CD14-positive monocyte (primary cell): ENCODE data around the gene EEFSEC. TPM values are rescaled to one million over a fixed set of nuclear protein-coding genes. Genes with fewer than 3 reads are reported as not detected.

Experiments
- DNase-seq, 3 donors: peaks; one replicate each; pipeline ENCODE4 v3.0.0-alpha.2; 2011 to 2022
- H2AFZ ChIP-seq: 2 replicates; pipeline ENCODE4 v1.6.0; 2012; ENCODE audit warnings: mild to moderate bottlenecking, low read depth, low read length, inconsistent platforms; ENCODE audit not compliant: insufficient read depth, poor library complexity, severe bottlenecking
- H3K27ac ChIP-seq, 2 donors: 1 replicate in 1 of 2; 2 replicates in 1 of 2; pipeline ENCODE4 v1.5.1; 2012 to 2013; ENCODE audit warnings: low read length in 2 of 2, control low read depth in 1 of 2, inconsistent platforms in 1 of 2, low read depth in 1 of 2, mild to moderate bottlenecking in 1 of 2
- H3K27me3 ChIP-seq, 2 donors: one replicate each; pipeline versions ENCODE4 v1.6.0 to v1.6.1; 2011 to 2013; ENCODE audit warnings: low read length in 2 of 2; ENCODE audit not compliant: control insufficient read depth in 2 of 2, insufficient read depth in 2 of 2
- H3K36me3 ChIP-seq, 2 donors: replicated peaks in 1 of 2; 1 replicate in 1 of 2; 2 replicates in 1 of 2; pipeline versions ENCODE4 v1.5.1 to v1.6.1; 2012 to 2013; ENCODE audit warnings: low read length in 2 of 2, control low read depth in 1 of 2, inconsistent platforms in 1 of 2, mild to moderate bottlenecking in 1 of 2; ENCODE audit not compliant: insufficient read depth in 2 of 2, control insufficient read depth in 1 of 2
- H3K4me1 ChIP-seq, 2 donors: 1 replicate in 1 of 2; 2 replicates in 1 of 2; pipeline versions ENCODE4 v1.5.1 to v1.6.1; 2012 to 2013; ENCODE audit warnings: low read length in 2 of 2, control low read depth in 1 of 2, inconsistent platforms in 1 of 2, mild to moderate bottlenecking in 1 of 2, moderate library complexity in 1 of 2; ENCODE audit not compliant: insufficient read depth in 2 of 2, control insufficient read depth in 1 of 2
- H3K4me2 ChIP-seq: replicated peaks from 2 replicates; pipeline ENCODE3; 2012; ENCODE audit warnings: low read length, moderate library complexity, mild to moderate bottlenecking; ENCODE audit not compliant: poor library complexity, severe bottlenecking; ENCODE audit errors: extremely low read depth
- H3K4me3 ChIP-seq, 3 experiments: fragments of 200-600 bp in 1 of 3; sonication (generic) in 1 of 3; replicated peaks in 1 of 3; 1 replicate in 2 of 3; 2 replicates in 1 of 3; pipeline ENCODE4 v1.5.1; 2011 to 2013; ENCODE audit warnings: low read length in 3 of 3, mild to moderate bottlenecking in 3 of 3, control low read depth in 2 of 3, low read depth in 2 of 3, inconsistent platforms in 1 of 3, moderate library complexity in 1 of 3
- H3K79me2 ChIP-seq: 2 replicates; pipeline ENCODE4 v1.6.0; 2012; ENCODE audit warnings: mild to moderate bottlenecking, control low read depth, inconsistent platforms, low read length, moderate library complexity; ENCODE audit not compliant: insufficient read depth
- H3K9ac ChIP-seq: 2 replicates; pipeline ENCODE4 v1.6.0; 2017; ENCODE audit warnings: low read length, mild to moderate bottlenecking; ENCODE audit not compliant: insufficient read depth, poor library complexity, severe bottlenecking
- H3K9me3 ChIP-seq, 2 donors: replicated peaks in 1 of 2; 1 replicate in 1 of 2; 2 replicates in 1 of 2; pipeline versions ENCODE4 v1.5.1 to v1.6.1; 2012 to 2013; ENCODE audit warnings: low read length in 2 of 2, control low read depth in 1 of 2; ENCODE audit not compliant: control insufficient read depth in 1 of 2, insufficient read depth in 1 of 2
- H4K20me1 ChIP-seq: 2 replicates; pipeline ENCODE4 v1.6.0; 2012; ENCODE audit warnings: mild to moderate bottlenecking, low read length, control low read depth, moderate library complexity; ENCODE audit not compliant: insufficient read depth
- H3K27ac Mint-ChIP-seq, 7 donors: one replicate each; pipeline ENCODE4 v1.8.0; 2020; ENCODE audit warnings: mild to moderate bottlenecking in 7 of 7, mixed read lengths in 7 of 7, moderate library complexity in 6 of 7, inconsistent platforms in 2 of 7
- H3K27me3 Mint-ChIP-seq, 3 donors: one replicate each; pipeline ENCODE4 v1.8.0; 2021 to 2022; ENCODE audit warnings: low read depth in 3 of 3, mild to moderate bottlenecking in 3 of 3, mixed read lengths in 3 of 3, moderate library complexity in 3 of 3, inconsistent platforms in 1 of 3
- H3K36me3 Mint-ChIP-seq, 2 donors: one replicate each; pipeline ENCODE4 v1.8.0; 2020; ENCODE audit warnings: mixed read lengths in 2 of 2, inconsistent platforms in 1 of 2, mild to moderate bottlenecking in 1 of 2
- H3K4me1 Mint-ChIP-seq: one replicate; pipeline ENCODE4 v1.8.0; 2020; ENCODE audit warnings: mild to moderate bottlenecking, mixed read lengths
- H3K4me3 Mint-ChIP-seq, 2 donors: one replicate each; pipeline ENCODE4 v1.8.0; 2020; ENCODE audit warnings: mild to moderate bottlenecking in 2 of 2, mixed read lengths in 2 of 2, moderate library complexity in 1 of 2
- H3K9me3 Mint-ChIP-seq, 7 donors: one replicate each; pipeline ENCODE4 v1.8.0; 2020 to 2022; ENCODE audit warnings: mixed read lengths in 7 of 7, mild to moderate bottlenecking in 6 of 7, moderate library complexity in 6 of 7, inconsistent platforms in 2 of 7
- WGBS: methylation state at CpG from one replicate; pipeline ENCODE4 v1.1.5; 2013; ENCODE audit warnings: missing lambda C conversion rate; ENCODE audit not compliant: insufficient coverage; 5-methylcytosine and 5-hydroxymethylcytosine counted together
- intact Hi-C, 2 donors: fragments of 100-400 bp; cut with micrococcal nuclease; formaldehyde crosslinking; loops; one replicate each; pipeline versions ENCODE4 v1.15.0 to v1.15.1; 2023
- polyA plus RNA-seq, 3 donors: library from polyadenylated mRNA; depleted of rRNA in 1 of 3; unstranded in 2 of 3; stranded (reverse) in 1 of 3; fragments of 300-500 nt in 2 of 3; fragments of >200 nt in 1 of 3; fragmentation: Illumina TruSeq in 2 of 3; gene quantifications; 1 replicate in 2 of 3; 2 replicates in 1 of 3; pipeline ENCODE4 v1.2.3, GENCODE V29; 2012 to 2021
- TF ChIP-seq, protein P1 (sequence below): fragments of 200-600 bp; IDR thresholded peaks from one replicate; pipeline ENCODE4 v1.8.0; 2022; ENCODE audit warnings: antibody characterized with exemption, mild to moderate bottlenecking

EEFSEC gene
- polyA plus RNA-seq, 3 donors, result 13.3 to 14.9 (median 14.9) TPM

DNA sequence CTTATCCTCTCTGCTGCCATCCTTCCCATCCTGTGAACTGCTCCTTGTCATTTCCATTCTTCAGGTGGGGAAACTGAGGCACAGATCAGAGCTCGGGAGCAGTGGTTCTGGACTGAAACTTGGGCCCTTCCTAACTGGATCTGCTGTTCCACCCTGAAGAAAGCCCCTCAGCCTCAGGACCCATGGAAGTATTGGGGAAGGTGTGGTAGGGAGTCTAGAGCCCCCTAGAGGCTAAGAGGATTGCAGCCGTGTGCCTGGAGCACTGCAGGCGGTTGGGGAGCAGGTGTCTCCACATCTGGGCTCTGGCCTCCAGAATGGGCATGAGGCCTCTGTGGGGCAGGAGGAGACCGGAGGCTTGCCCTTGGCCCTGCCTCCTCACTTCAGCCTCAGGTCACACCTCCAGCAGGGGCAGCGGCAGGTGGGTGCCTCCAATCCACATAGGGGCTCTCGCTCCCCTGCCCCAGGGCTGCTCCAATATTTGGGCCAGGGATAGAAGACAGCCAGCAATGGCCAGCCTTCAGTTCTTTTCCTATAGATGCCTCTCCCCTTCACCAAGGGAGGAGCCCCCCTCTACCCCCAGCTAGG is 285.3 kb downstream of the EEFSEC start:
- WGBS, result 77% methylated on average over 4 of the region's 6 CpGs
- no peaks in the 10 kb centered on the region for H3K9me3 Mint-ChIP-seq
- Histone ChIP-seq H2AFZ (no peak overlapping the region), H3K4me3 (no peak overlapping the region), H3K9me3 (no peaks in the 10 kb centered on the region), H3K36me3 (no peaks in the 10 kb centered on the region), H3K79me2 (no peaks in the 10 kb centered on the region), H3K4me2 (no peak overlapping the region), H3K9ac (no peak overlapping the region), H3K4me1 (no peaks in the 10 kb centered on the region), H4K20me1 (no peaks in the 10 kb centered on the region), H3K27ac (no peak overlapping the region), H3K27me3 (peaks cover 5 to 21% of the 10 kb centered on the region in 2 donors)
- TF ChIP-seq, protein P1, sequence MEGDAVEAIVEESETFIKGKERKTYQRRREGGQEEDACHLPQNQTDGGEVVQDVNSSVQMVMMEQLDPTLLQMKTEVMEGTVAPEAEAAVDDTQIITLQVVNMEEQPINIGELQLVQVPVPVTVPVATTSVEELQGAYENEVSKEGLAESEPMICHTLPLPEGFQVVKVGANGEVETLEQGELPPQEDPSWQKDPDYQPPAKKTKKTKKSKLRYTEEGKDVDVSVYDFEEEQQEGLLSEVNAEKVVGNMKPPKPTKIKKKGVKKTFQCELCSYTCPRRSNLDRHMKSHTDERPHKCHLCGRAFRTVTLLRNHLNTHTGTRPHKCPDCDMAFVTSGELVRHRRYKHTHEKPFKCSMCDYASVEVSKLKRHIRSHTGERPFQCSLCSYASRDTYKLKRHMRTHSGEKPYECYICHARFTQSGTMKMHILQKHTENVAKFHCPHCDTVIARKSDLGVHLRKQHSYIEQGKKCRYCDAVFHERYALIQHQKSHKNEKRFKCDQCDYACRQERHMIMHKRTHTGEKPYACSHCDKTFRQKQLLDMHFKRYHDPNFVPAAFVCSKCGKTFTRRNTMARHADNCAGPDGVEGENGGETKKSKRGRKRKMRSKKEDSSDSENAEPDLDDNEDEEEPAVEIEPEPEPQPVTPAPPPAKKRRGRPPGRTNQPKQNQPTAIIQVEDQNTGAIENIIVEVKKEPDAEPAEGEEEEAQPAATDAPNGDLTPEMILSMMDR, result peak; percentile 46
- DNase-seq, result no peak
- no peaks in the 10 kb centered on the region for H3K4me1 Mint-ChIP-seq
- H3K27ac Mint-ChIP-seq, result no peak overlapping the region
- no peak overlapping the region for H3K4me3 Mint-ChIP-seq
- intact Hi-C loops, result no loop called here
- H3K27me3 Mint-ChIP-seq, result peaks cover 14 to 36% (median 21%) of the 10 kb centered on the region in 3 donors
- no peaks in the 10 kb centered on the region for H3K36me3 Mint-ChIP-seq

DNA sequence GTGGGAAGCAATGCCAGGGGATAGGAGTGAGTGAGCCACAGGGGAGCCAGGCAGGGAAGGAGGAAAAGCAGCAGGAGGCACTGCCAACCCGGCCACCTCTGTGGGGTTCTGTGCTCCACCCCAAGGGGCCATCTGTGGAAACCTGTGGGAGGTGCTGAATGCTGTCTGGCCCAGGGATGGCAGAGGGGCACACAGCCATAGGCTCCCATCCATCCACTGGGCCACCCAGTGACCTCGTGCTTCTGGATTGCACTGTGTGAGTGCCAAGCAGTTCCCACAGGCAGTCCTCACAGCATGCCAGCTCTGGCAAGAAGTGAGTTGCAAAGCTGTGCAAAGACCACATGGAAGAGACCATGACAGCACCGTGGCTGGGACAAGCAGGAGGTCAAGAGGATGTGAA is 285.9 kb downstream of the EEFSEC start:
- H3K36me3 ChIP-seq, result no peaks in the 10 kb centered on the region
- Mint-ChIP-seq H3K4me3 (no peak overlapping the region), H3K36me3 (no peaks in the 10 kb centered on the region), H3K27me3 (peaks cover 8 to 32% (median 18%) of the 10 kb centered on the region in 3 donors), H3K27ac (no peak overlapping the region), H3K4me1 (no peaks in the 10 kb centered on the region), H3K9me3 (no peaks in the 10 kb centered on the region)
- no peak overlapping the region for H2AFZ ChIP-seq
- H3K27ac ChIP-seq, result no peak overlapping the region
- no peak for DNase-seq
- H3K9me3 ChIP-seq, result no peaks in the 10 kb centered on the region
- H3K79me2 ChIP-seq, result no peaks in the 10 kb centered on the region
- intact Hi-C loops, result no loop called here
- TF ChIP-seq, protein P1, result no peak
- no peak overlapping the region for H3K4me3 ChIP-seq
- H3K27me3 ChIP-seq, result peaks cover 0 to 16% of the 10 kb centered on the region in 2 donors
- 93% methylated on average over 3 of the region's 3 CpGs for WGBS
- H3K4me1 ChIP-seq, result no peaks in the 10 kb centered on the region
- H4K20me1 ChIP-seq, result no peaks in the 10 kb centered on the region
- H3K9ac ChIP-seq, result no peak overlapping the region
- H3K4me2 ChIP-seq, result no peak overlapping the region
